ENCODE measurements around the gene CCDC174.

DNA sequence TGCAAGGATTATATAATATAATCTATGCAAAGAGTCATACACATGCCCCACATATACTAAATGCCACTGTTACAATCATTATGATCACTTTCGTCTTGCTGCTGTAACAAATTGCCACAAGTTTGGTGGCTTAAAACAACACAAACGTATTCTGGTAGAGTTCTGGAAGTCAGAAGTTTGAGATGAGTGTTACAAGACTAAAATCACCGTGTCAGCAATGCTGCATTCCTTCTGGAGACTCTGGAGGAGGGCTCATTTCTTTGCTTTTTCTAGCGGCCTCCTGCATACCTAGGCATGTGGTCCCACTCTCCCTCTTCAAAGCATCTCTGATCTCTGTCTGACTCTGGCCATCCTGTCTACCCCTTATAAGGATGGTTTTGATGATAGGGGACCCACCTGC is 1.4 kb upstream of the CCDC174 start:
- TF ChIP-seq POLR2A (IDR thresholded peaks at IDR 0.05; ENCODE audit: low read depth, low read length) (no peak), ATF7 (IDR thresholded peaks at IDR 0.05; ENCODE audit: low read depth) (no peak), POLR2AphosphoS5 (IDR thresholded peaks at IDR 0.05; ENCODE audit: low read length) (no peak), MYC (IDR thresholded peaks at IDR 0.05; ENCODE audit: insufficient read depth, insufficient read length, insufficient replicate concordance, low read length, severe bottlenecking) (no peak), TCF12 (IDR thresholded peaks at IDR 0.05; ENCODE audit: low read depth, low read length) (no peak), ZNF274 (IDR thresholded peaks at IDR 0.05; ENCODE audit: insufficient read depth, insufficient read length) (no peak)
- TF ChIP-seq, protein P1, sequence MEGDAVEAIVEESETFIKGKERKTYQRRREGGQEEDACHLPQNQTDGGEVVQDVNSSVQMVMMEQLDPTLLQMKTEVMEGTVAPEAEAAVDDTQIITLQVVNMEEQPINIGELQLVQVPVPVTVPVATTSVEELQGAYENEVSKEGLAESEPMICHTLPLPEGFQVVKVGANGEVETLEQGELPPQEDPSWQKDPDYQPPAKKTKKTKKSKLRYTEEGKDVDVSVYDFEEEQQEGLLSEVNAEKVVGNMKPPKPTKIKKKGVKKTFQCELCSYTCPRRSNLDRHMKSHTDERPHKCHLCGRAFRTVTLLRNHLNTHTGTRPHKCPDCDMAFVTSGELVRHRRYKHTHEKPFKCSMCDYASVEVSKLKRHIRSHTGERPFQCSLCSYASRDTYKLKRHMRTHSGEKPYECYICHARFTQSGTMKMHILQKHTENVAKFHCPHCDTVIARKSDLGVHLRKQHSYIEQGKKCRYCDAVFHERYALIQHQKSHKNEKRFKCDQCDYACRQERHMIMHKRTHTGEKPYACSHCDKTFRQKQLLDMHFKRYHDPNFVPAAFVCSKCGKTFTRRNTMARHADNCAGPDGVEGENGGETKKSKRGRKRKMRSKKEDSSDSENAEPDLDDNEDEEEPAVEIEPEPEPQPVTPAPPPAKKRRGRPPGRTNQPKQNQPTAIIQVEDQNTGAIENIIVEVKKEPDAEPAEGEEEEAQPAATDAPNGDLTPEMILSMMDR (IDR thresholded peaks at IDR 0.05 in 2 of 3, conservative IDR thresholded peaks at IDR 0.05 in 1 of 3; ENCODE audit: control insufficient read depth in 2 of 3, extremely low read depth in 1 of 3, insufficient read depth in 1 of 3, low read depth in 3 of 3, low read length in 3 of 3) = no peak
- TF ChIP-seq, protein P2, sequence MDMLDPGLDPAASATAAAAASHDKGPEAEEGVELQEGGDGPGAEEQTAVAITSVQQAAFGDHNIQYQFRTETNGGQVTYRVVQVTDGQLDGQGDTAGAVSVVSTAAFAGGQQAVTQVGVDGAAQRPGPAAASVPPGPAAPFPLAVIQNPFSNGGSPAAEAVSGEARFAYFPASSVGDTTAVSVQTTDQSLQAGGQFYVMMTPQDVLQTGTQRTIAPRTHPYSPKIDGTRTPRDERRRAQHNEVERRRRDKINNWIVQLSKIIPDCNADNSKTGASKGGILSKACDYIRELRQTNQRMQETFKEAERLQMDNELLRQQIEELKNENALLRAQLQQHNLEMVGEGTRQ (IDR thresholded peaks at IDR 0.05; ENCODE audit: borderline replicate concordance, low read depth, low read length) = no peak
- TF ChIP-seq, protein P3, sequence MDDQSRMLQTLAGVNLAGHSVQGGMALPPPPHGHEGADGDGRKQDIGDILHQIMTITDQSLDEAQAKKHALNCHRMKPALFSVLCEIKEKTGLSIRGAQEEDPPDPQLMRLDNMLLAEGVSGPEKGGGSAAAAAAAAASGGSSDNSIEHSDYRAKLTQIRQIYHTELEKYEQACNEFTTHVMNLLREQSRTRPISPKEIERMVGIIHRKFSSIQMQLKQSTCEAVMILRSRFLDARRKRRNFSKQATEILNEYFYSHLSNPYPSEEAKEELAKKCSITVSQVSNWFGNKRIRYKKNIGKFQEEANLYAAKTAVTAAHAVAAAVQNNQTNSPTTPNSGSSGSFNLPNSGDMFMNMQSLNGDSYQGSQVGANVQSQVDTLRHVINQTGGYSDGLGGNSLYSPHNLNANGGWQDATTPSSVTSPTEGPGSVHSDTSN (IDR thresholded peaks at IDR 0.05; ENCODE audit: insufficient replicate concordance, low read depth, low read length) = no peak
- TF ChIP-seq, protein P4, sequence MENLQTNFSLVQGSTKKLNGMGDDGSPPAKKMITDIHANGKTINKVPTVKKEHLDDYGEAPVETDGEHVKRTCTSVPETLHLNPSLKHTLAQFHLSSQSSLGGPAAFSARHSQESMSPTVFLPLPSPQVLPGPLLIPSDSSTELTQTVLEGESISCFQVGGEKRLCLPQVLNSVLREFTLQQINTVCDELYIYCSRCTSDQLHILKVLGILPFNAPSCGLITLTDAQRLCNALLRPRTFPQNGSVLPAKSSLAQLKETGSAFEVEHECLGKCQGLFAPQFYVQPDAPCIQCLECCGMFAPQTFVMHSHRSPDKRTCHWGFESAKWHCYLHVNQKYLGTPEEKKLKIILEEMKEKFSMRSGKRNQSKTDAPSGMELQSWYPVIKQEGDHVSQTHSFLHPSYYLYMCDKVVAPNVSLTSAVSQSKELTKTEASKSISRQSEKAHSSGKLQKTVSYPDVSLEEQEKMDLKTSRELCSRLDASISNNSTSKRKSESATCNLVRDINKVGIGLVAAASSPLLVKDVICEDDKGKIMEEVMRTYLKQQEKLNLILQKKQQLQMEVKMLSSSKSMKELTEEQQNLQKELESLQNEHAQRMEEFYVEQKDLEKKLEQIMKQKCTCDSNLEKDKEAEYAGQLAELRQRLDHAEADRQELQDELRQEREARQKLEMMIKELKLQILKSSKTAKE (IDR thresholded peaks at IDR 0.05; ENCODE audit: low read depth, poor library complexity, severe bottlenecking) = no peak
